H1 (cell line): ENCODE results near the gene RPS27. TPM values are rescaled to one million over a fixed set of nuclear protein-coding genes. Genes with fewer than 3 reads are reported as not detected.

ENCODE experiments used
- ASH2L ChIP-seq: fragments of 200-600, 300-600 bp; sonication (generic); IDR thresholded peaks from one replicate; pipeline ENCODE4 v1.7.1; 2017; ENCODE audit warnings: low read length
- BCL11A ChIP-seq, 2 experiments: IDR thresholded peaks; one replicate each; pipeline ENCODE4 v1.6.1; 2011; ENCODE audit warnings: low read depth in 2 of 2, low read length in 2 of 2, mild to moderate bottlenecking in 2 of 2
- CHD1 ChIP-seq: IDR thresholded peaks from 2 replicates; pipeline ENCODE4 v1.6.1; 2012; ENCODE audit warnings: low read depth, low read length, improper control_type of control experiment
- GTF2F1 ChIP-seq: IDR thresholded peaks from 2 replicates; pipeline ENCODE4 v1.6.1; 2012; ENCODE audit warnings: low read depth, low read length, improper control_type of control experiment, borderline replicate concordance
- JUN ChIP-seq: IDR thresholded peaks from 2 replicates; pipeline ENCODE4 v1.6.1; 2011; ENCODE audit warnings: low read depth, mild to moderate bottlenecking, improper control_type of control experiment, low read length
- JUND ChIP-seq: IDR thresholded peaks from 2 replicates; pipeline ENCODE4 v1.6.1; 2011; ENCODE audit warnings: mild to moderate bottlenecking, improper control_type of control experiment, low read length
- NANOG ChIP-seq: IDR thresholded peaks from 2 replicates; pipeline ENCODE4 v1.6.1; 2011; ENCODE audit warnings: low read length, low read depth, mild to moderate bottlenecking, inconsistent platforms; ENCODE audit not compliant: insufficient read depth, poor library complexity, severe bottlenecking
- POLR2AphosphoS5 ChIP-seq: IDR thresholded peaks from 2 replicates; pipeline ENCODE4 v1.6.1; 2011; ENCODE audit warnings: low read depth, low read length
- POU5F1 ChIP-seq: IDR thresholded peaks from 2 replicates; pipeline ENCODE4 v1.6.1; 2011; ENCODE audit warnings: low read depth, mild to moderate bottlenecking, low read length, moderate library complexity
- SIN3A ChIP-seq, 2 experiments: IDR thresholded peaks in 1 of 2; conservative IDR thresholded peaks in 1 of 2; 2 replicates each; pipeline ENCODE4 v1.6.1; 2011 to 2012; ENCODE audit warnings: low read length in 2 of 2, improper control_type of control experiment in 1 of 2, low read depth in 1 of 2, mild to moderate bottlenecking in 1 of 2
- SIRT6 ChIP-seq: IDR thresholded peaks from one replicate; pipeline ENCODE4 v1.7.1; 2012; ENCODE audit warnings: low read length, inconsistent platforms
- TAF1 ChIP-seq: IDR thresholded peaks from 2 replicates; pipeline ENCODE4 v1.6.1; 2011; ENCODE audit warnings: mild to moderate bottlenecking, low read depth, low read length
- TBP ChIP-seq: IDR thresholded peaks from 2 replicates; pipeline ENCODE4 v1.6.1; 2011; ENCODE audit warnings: low read depth, low read length, improper control_type of control experiment
- YY1 ChIP-seq: IDR thresholded peaks from 2 replicates; pipeline ENCODE4 v1.6.1; 2011; ENCODE audit warnings: low read depth, mild to moderate bottlenecking, low read length
- polyA plus RNA-seq, 7 experiments: library from polyadenylated mRNA; depleted of rRNA in 3 of 7; stranded (reverse) in 5 of 7; unstranded in 2 of 7; fragments of >200 nt in 5 of 7; fragments of 200-250 nt in 2 of 7; gene quantifications; 1 replicate in 5 of 7; 2 replicates in 1 of 7; 4 replicates in 1 of 7; pipeline versions ENCODE4 v1.2.1 to v1.2.3, GENCODE V29; 2011 to 2013; ENCODE audit warnings: missing spikeins in 2 of 7, mixed read lengths in 2 of 7
- total RNA-seq: library from RNA; stranded (reverse); fragmentation: NEBNext Ultra II Directional; extraction: Animal tissue kit (Norgen Biotek cat#: 25700); gene quantifications from 2 replicates; pipeline ENCODE4 v1.2.1, GENCODE V29; 2021
- TF ChIP-seq, protein P1 (sequence below): IDR thresholded peaks from 2 replicates; pipeline ENCODE4 v1.6.1; 2011; ENCODE audit warnings: low read length, improper control_type of control experiment

RPS27 gene
- total and polyA plus RNA-seq, 2 of the 8 experiments (the other 6 are each of a cell fraction or from before 2014, with no cell fraction given), result 1,810 to 3,155 TPM

DNA sequence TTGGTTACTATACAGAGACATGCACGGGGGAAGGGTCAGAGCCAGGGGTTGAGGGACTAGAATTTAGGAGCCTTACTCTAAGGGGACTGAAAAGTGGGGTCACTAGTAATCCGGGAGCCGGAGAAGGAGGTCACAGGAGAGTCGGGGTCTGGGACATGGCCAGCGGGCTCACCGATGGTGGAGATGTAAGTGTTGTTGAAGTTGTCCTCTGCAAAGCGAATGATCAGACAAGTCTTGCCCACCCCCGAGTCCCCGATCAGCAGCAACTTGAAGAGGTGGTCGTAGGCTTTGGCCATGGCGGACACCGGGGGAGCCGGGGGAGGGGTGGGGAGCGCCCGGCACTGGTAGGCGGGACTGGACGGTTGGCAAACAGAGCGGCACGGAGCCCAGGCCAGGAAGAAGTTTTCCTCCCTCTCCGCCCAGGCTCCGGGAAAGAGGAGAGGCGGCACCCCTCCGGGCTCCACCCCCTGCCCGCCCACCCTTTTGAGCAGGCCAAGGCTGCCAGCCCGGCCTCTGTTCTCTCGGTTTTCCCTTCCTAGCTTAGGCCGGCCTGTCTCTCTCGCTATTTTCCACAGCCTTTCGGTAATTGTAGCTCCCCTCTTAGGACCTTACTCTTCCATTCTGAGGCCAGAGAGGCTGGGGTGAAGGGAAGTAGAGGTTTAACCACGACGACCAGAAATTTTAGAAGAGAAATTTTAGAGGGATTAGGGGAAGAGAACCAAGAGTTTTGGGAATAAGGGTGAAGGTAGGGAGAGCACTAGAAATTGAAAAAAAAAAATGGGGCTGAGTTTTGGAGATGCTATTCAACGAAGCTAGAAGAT, 4.4 kb upstream of the RPS27 start, which contains the start of gene RAB13 (continued):
- TF ChIP-seq, protein P1, sequence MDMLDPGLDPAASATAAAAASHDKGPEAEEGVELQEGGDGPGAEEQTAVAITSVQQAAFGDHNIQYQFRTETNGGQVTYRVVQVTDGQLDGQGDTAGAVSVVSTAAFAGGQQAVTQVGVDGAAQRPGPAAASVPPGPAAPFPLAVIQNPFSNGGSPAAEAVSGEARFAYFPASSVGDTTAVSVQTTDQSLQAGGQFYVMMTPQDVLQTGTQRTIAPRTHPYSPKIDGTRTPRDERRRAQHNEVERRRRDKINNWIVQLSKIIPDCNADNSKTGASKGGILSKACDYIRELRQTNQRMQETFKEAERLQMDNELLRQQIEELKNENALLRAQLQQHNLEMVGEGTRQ, result no peak
- no peak for TF ChIP-seq NANOG
- no peak for TF ChIP-seq GTF2F1
- peak; percentile 77 for TF ChIP-seq POLR2AphosphoS5
- TF ChIP-seq BCL11A (IDR thresholded peaks at IDR 0.05; ENCODE audit: low read depth in 2 of 2, low read length in 2 of 2), result no peak
- TF ChIP-seq SIRT6, result no peak
- TF ChIP-seq ASH2L, result peak; percentile 45
- peak; percentile 79 for TF ChIP-seq TAF1
- no peak for TF ChIP-seq YY1
- TF ChIP-seq JUN, result no peak
- TF ChIP-seq JUND, result no peak
- no peak for TF ChIP-seq POU5F1
- TF ChIP-seq TBP, result no peak; the same call in 1 of the 2 replicates
- TF ChIP-seq CHD1, result no peak
- TF ChIP-seq SIN3A (conservative IDR thresholded peaks at IDR 0.05 in 1 of 2, IDR thresholded peaks at IDR 0.05 in 1 of 2; ENCODE audit: low read depth in 1 of 2, low read length in 2 of 2), result peak in 1 of 2 experiments; percentile 51; a peak in 1 of 4 replicates
